Placental epithelial cell (primary cell): ENCODE results near the gene NDUFV1. TPM values are rescaled to one million over a fixed set of nuclear protein-coding genes. Genes with fewer than 3 reads are reported as not detected.

Source experiments
- small RNA-seq: library from RNA; depleted of rRNA; stranded (forward); fragments of <200 nt; gene quantifications from one replicate; pipeline ENCODE3, GENCODE V24; 2012
- total RNA-seq: library from RNA; depleted of rRNA; stranded (reverse); fragments of >200 nt; gene quantifications from 2 replicates; pipeline ENCODE4 v1.2.3, GENCODE V29; 2012

NDUFV1 gene
- 141 and 176 TPM in 2 replicates for total RNA-seq

DNA sequence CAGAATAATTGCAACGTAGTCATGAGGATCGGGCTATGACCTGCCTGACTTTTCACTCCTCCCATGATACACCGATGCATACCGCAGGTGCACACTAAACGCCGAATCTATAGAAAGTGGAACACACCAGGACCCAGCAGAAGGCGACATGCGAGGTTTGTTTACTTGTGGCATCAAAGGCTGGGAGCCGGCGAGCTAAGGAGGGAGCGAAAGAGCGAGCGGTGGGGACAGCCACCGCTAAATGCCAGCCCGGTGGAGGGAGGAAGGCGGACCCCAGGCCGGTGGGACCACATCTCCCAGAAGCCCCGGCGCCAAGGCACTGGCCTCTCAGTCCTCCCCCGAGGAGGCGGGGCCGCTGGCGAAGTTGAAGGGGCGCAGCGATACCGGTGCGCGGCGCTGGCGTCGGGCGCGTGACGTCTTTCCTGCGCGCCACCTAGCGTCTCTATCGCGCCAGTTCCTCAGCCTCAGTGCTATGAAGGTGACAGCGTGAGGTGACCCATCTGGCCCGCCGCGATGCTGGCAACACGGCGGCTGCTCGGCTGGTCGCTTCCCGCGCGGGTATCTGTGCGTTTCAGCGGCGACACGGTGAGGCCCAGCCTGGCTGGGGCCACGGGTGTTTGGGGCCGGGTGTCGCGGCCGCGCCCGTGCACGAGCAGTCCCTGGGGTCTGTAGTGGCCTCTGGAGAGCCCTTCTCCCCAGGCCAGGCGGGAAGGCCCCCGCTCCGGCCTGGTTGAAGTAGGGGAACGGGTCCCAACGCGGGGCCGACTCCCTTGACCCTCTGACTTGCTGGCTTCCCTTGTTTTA lies at the start of gene NDUFV1:
NDUFV1 (plus strand) TSS at position 445 of the 804 bp plus-strand sequence; CDS start at position 514, 69 bp downstream.

DNA sequence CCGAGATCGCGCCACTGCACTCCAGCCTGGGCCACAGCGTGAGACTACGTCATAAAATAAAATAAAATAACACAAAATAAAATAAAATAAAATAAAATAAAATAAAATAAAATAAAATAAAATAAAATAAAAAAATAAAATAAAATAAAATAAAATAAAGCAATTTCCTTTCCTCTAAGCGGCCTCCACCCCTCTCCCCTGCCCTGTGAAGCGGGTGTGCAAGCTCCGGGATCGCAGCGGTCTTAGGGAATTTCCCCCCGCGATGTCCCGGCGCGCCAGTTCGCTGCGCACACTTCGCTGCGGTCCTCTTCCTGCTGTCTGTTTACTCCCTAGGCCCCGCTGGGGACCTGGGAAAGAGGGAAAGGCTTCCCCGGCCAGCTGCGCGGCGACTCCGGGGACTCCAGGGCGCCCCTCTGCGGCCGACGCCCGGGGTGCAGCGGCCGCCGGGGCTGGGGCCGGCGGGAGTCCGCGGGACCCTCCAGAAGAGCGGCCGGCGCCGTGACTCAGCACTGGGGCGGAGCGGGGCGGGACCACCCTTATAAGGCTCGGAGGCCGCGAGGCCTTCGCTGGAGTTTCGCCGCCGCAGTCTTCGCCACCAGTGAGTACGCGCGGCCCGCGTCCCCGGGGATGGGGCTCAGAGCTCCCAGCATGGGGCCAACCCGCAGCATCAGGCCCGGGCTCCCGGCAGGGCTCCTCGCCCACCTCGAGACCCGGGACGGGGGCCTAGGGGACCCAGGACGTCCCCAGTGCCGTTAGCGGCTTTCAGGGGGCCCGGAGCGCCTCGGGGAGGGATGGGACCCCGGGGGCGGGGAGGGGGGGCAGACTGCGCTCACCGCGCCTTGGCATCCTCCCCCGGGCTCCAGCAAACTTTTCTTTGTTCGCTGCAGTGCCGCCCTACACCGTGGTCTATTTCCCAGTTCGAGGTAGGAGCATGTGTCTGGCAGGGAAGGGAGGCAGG lies 23.2 kb upstream of the NDUFV1 start, which contains the start of gene GSTP1:
GSTP1 (plus strand) TSS at position 566 of the 958 bp plus-strand sequence; CDS start at position 598, 32 bp downstream.

DNA sequence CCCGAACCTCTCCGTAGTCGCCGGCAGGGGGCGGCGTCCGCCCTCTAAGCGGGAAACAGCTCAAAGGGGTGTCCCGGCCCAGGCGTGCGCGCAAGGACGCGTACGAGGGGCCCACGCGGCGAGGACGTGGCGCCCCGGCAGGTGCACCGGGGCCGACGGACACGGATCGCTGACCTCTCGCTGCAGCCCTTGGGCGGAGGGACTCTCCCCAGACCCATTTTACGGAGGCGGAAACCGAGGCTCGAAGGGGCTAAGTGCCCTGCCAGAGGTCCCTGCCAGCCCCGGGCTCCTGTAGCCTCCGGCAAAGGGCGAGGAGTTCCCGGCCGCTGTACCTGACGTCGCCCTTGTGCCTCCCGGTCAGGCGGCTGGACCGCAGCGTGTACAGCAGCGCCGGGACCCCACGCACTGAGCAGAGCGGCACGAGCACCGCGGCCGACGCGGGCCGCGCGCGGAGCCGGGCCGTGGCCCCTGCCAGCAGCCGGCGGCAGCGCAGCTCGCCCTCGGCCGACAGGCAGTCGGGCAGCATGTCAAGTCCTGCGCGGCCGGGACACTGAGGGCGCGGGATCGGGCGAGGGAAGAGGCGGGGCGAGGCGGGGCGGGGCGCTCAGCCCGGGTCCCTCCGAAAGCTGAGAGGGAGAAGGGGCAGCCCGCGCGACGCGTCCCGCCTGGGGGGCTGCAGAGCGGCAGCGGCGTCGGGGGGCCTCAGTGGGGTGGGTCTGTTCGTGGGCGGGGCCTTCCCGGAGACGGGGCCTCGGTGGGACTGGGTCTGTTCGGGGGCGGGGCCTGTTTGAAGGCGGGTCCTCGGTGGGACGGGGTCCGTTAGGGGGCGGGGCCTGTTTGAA lies 22.9 kb downstream of the NDUFV1 start, which contains the start of gene NUDT8:
NUDT8 (minus strand) TSS at position 552 of the 842 bp plus-strand sequence; CDS start at position 526, 26 bp downstream.

DNA sequence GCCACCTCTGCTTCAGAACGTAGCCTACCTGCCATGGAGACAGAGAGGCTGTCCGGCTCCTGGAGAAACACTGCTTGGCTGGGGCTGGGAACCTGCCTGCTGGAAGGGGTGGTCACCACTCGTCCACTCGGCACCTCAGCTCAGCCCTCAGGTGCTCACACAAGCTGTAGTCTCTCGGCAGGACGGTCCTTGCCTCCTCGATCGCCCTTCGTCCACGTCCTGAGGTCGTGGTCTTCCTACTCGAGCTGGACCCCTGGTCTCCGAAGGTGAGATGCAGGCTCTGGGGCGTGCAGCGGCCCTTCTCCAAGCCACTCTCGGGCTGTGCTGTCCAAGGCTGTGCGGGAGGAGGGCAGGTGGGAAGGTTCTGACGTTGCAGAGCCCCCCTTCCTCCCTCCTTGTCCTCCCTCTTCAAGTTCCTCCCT lies 32.7 kb downstream of the NDUFV1 start, which contains the start of gene TBX10:
TBX10 (minus strand) TSS at position 326 of the 422 bp plus-strand sequence; CDS start at position 35, 291 bp downstream.

Small RNA genes lying within 50 kb of the gene (small RNA-seq; reads per million reads assigned to genes)
- gene AP003385.3 = 0.20 reads per million

Other genes starting within 250 kb of the NDUFV1 start
- 17.8 and 22.8 TPM in 2 replicates for gene CLCF1, start 233.3 kb upstream of the NDUFV1 start, total RNA-seq
- gene RAD9A, start 214.9 kb upstream of the NDUFV1 start, total RNA-seq = 10.7 and 18.8 TPM in 2 replicates
- 223 and 479 TPM in 2 replicates for gene PPP1CA, start 205.1 kb upstream of the NDUFV1 start, total RNA-seq
- gene TBC1D10C, start 202.9 kb upstream of the NDUFV1 start, total RNA-seq = under 0.01 TPM in 1 of 2 replicates, not detected in the other
- gene CARNS1, start 191.3 kb upstream of the NDUFV1 start, total RNA-seq = under 0.01 TPM in 1 of 2 replicates, not detected in the other
- 55.4 and 121 TPM in 2 replicates for gene RPS6KB2, start 178.4 kb upstream of the NDUFV1 start, total RNA-seq
- gene PTPRCAP, start 169.3 kb upstream of the NDUFV1 start, total RNA-seq = 1.5 and 1.6 TPM in 2 replicates
- 135 and 136 TPM in 2 replicates for gene CORO1B, start 163.5 kb upstream of the NDUFV1 start, total RNA-seq
- not detected in 2 replicates for gene GPR152, start 154.2 kb upstream of the NDUFV1 start, total RNA-seq
- gene CABP4, start 151.6 kb upstream of the NDUFV1 start, total RNA-seq = not detected in 2 replicates
- gene TMEM134, start 137.7 kb upstream of the NDUFV1 start, total RNA-seq = 27.5 and 62.4 TPM in 2 replicates
- gene AIP, start 123.9 kb upstream of the NDUFV1 start, total RNA-seq = 69.5 and 122 TPM in 2 replicates
- gene PITPNM1, start 101.6 kb upstream of the NDUFV1 start, total RNA-seq = 42.4 and 45.5 TPM in 2 replicates
- gene CDK2AP2, start 98.8 kb upstream of the NDUFV1 start, total RNA-seq = 19.6 and 52.8 TPM in 2 replicates
- not detected in 2 replicates for gene CABP2, start 83.5 kb upstream of the NDUFV1 start, total RNA-seq
- 1,369 and 1,673 TPM in 2 replicates for gene GSTP1, start 23.1 kb upstream of the NDUFV1 start, total RNA-seq
- 5.3 and 11.8 TPM in 2 replicates for gene NUDT8, start 23.0 kb downstream of the NDUFV1 start, total RNA-seq
- gene TBX10, start 32.8 kb downstream of the NDUFV1 start, total RNA-seq = not detected in 2 replicates
- not detected in 2 replicates for gene ACY3, start 43.8 kb downstream of the NDUFV1 start, total RNA-seq
- 1.5 and 6.7 TPM in 2 replicates for gene ALDH3B2, start 67.7 kb downstream of the NDUFV1 start, total RNA-seq